Osteoblast (primary cell): Measurements from ENCODE around the gene STAU1. TPM values are rescaled to one million over a fixed set of nuclear protein-coding genes. Genes with fewer than 3 reads are reported as not detected.

Source experiments
- DNase-seq: peaks from one replicate; pipeline ENCODE4 v3.0.0; 2011; ENCODE audit warnings: low spot score, mixed read lengths; ENCODE audit not compliant: insufficient read length; ENCODE audit errors: missing footprints
- H2AFZ ChIP-seq: 2 replicates; pipeline ENCODE4 v1.6.0; 2011; ENCODE audit warnings: mild to moderate bottlenecking, low read length
- H3K27ac ChIP-seq: 2 replicates; pipeline ENCODE4 v1.5.1; 2011; ENCODE audit warnings: mild to moderate bottlenecking, low read depth, low read length, moderate library complexity
- H3K27me3 ChIP-seq: 2 replicates; pipeline ENCODE4 v1.6.0; 2012; ENCODE audit warnings: mild to moderate bottlenecking, control low read depth, inconsistent platforms, low read length, moderate library complexity; ENCODE audit not compliant: insufficient read depth
- H3K36me3 ChIP-seq: 2 replicates; pipeline ENCODE4 v1.5.1; 2011; ENCODE audit warnings: mild to moderate bottlenecking, low read length, control low read depth, moderate library complexity; ENCODE audit not compliant: insufficient read depth
- H3K4me1 ChIP-seq: 2 replicates; pipeline ENCODE4 v1.5.1; 2011; ENCODE audit warnings: mild to moderate bottlenecking, low read length, control low read depth, moderate library complexity; ENCODE audit not compliant: insufficient read depth
- H3K4me2 ChIP-seq: 2 replicates; pipeline ENCODE4 v1.6.0; 2011; ENCODE audit warnings: mild to moderate bottlenecking, low read length; ENCODE audit not compliant: insufficient read depth
- H3K4me3 ChIP-seq: fragments of 200-600 bp; sonication (generic); 3 replicates; pipeline ENCODE4 v1.5.1; 2012; ENCODE audit warnings: mild to moderate bottlenecking, low read length, inconsistent platforms; ENCODE audit not compliant: insufficient read depth
- H3K79me2 ChIP-seq: 2 replicates; pipeline ENCODE4 v1.6.0; 2012; ENCODE audit warnings: mild to moderate bottlenecking, low read length, control low read depth, inconsistent platforms; ENCODE audit not compliant: insufficient read depth
- H3K9me3 ChIP-seq: 2 replicates; pipeline ENCODE4 v1.5.1; 2011; ENCODE audit warnings: low read depth, low read length, control low read depth
- H4K20me1 ChIP-seq: 2 replicates; pipeline ENCODE4 v1.6.0; 2012; ENCODE audit warnings: mild to moderate bottlenecking, low read length, control low read depth; ENCODE audit not compliant: insufficient read depth
- total RNA-seq: library from RNA; depleted of rRNA; stranded (reverse); fragments of >200 nt; gene quantifications from 2 replicates; pipeline ENCODE4 v1.2.3, GENCODE V29; 2012
- TF ChIP-seq, protein P1 (sequence below): IDR thresholded peaks from 2 replicates; pipeline ENCODE4 v1.5.1; 2011; ENCODE audit warnings: mild to moderate bottlenecking, low read depth, low read length, moderate library complexity; ENCODE audit errors: extremely low read depth

Gene STAU1
- total RNA-seq, 1 donor = 64.8 TPM

GRCh38 chr20:49118307-49118706, 69.8 kb downstream of the STAU1 start:
- no peak for DNase-seq
- H3K36me3 ChIP-seq = peaks cover 79% of the 10 kb centered on the region
- no peak overlapping the region for H3K4me2 ChIP-seq
- H4K20me1 ChIP-seq = peaks cover 6% of the 10 kb centered on the region
- peaks cover 3% of the 10 kb centered on the region for H3K4me1 ChIP-seq
- TF ChIP-seq, protein P1, sequence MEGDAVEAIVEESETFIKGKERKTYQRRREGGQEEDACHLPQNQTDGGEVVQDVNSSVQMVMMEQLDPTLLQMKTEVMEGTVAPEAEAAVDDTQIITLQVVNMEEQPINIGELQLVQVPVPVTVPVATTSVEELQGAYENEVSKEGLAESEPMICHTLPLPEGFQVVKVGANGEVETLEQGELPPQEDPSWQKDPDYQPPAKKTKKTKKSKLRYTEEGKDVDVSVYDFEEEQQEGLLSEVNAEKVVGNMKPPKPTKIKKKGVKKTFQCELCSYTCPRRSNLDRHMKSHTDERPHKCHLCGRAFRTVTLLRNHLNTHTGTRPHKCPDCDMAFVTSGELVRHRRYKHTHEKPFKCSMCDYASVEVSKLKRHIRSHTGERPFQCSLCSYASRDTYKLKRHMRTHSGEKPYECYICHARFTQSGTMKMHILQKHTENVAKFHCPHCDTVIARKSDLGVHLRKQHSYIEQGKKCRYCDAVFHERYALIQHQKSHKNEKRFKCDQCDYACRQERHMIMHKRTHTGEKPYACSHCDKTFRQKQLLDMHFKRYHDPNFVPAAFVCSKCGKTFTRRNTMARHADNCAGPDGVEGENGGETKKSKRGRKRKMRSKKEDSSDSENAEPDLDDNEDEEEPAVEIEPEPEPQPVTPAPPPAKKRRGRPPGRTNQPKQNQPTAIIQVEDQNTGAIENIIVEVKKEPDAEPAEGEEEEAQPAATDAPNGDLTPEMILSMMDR = no peak
- no peaks in the 10 kb centered on the region for H3K9me3 ChIP-seq
- no peaks in the 10 kb centered on the region for H3K27me3 ChIP-seq
- H3K27ac ChIP-seq = no peak overlapping the region
- H3K79me2 ChIP-seq = peaks cover 3% of the 10 kb centered on the region
- H2AFZ ChIP-seq = no peak overlapping the region
- H3K4me3 ChIP-seq = no peak overlapping the region

- H3K79me2 ChIP-seq = peaks cover 3% of the 10 kb centered on the region
- no peak overlapping the region for H3K4me2 ChIP-seq
- no peak overlapping the region for H3K4me3 ChIP-seq
- TF ChIP-seq, protein P1 = peak; percentile 33
- no peak for DNase-seq
- H3K27ac ChIP-seq = no peak overlapping the region
- peaks cover 66% of the 10 kb centered on the region for H3K36me3 ChIP-seq
- H4K20me1 ChIP-seq = peaks cover 6% of the 10 kb centered on the region
- no peak overlapping the region for H2AFZ ChIP-seq
- no peaks in the 10 kb centered on the region for H3K27me3 ChIP-seq
- H3K4me1 ChIP-seq = peaks cover 11% of the 10 kb centered on the region
- H3K9me3 ChIP-seq = no peaks in the 10 kb centered on the region
These were observed 72.6 kb downstream of the STAU1 start for GRCh38 chr20:49115564-49115963.

DNA sequence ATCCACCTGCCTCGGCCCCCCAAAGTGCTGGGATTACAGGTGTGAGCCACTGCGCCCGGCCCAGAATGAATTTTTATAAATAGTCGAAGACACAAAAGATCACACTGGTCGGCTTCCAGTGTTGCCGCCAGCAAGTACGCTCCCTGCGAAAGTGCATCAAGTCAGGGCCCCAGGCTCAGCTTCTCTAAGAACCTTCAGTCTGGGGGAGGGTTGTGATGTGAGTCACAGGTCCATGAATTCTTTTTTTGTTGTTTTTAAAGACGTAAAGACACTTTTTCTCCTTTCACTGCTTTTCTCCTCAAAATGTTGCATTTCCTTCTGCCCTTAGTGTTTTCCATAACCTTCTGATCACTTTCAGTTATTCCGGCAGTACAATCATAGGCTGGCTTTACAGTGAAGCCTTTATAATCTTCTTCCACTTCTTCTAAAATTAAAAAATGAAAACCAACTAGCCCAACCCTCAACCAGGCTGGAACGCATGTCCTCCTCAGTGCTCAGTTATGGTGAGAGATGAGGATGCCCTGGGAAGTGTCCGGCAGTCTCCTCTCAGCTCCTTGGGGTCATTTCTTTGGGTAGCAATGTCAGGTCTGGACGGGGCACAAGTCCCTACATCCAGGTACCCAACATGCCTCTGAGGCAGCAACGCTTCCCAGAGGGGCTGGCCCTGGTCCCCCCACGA, 75.4 kb downstream of the STAU1 start:
- no peak overlapping the region for H3K4me2 ChIP-seq
- no peaks in the 10 kb centered on the region for H3K27me3 ChIP-seq
- no peaks in the 10 kb centered on the region for H3K9me3 ChIP-seq
- no peaks in the 10 kb centered on the region for H3K79me2 ChIP-seq
- no peaks in the 10 kb centered on the region for H4K20me1 ChIP-seq
- H2AFZ ChIP-seq = no peak overlapping the region
- H3K27ac ChIP-seq = peak overlapping the region; percentile 5
- TF ChIP-seq, protein P1 = no peak
- H3K4me3 ChIP-seq = no peak overlapping the region
- H3K36me3 ChIP-seq = peaks cover 41% of the 10 kb centered on the region
- peak; percentile 92 for DNase-seq
- peaks cover 11% of the 10 kb centered on the region for H3K4me1 ChIP-seq

GRCh38 chr20:49110767-49111694, 77.1 kb downstream of the STAU1 start:
- TF ChIP-seq, protein P1 = no peak
- peaks cover 11% of the 10 kb centered on the region for H3K4me1 ChIP-seq
- H3K27me3 ChIP-seq = no peaks in the 10 kb centered on the region
- peaks cover 28% of the 10 kb centered on the region for H3K36me3 ChIP-seq
- H3K9me3 ChIP-seq = no peaks in the 10 kb centered on the region
- no peaks in the 10 kb centered on the region for H4K20me1 ChIP-seq
- H3K79me2 ChIP-seq = no peaks in the 10 kb centered on the region
- H2AFZ ChIP-seq = no peak overlapping the region
- no peak overlapping the region for H3K4me2 ChIP-seq
- DNase-seq = peak; percentile 34
- no peak overlapping the region for H3K4me3 ChIP-seq
- H3K27ac ChIP-seq = no peak overlapping the region
